GM12878 (cell line): ENCODE data around the gene CACNA1D. TPM values are rescaled to one million over a fixed set of nuclear protein-coding genes. Genes with fewer than 3 reads are reported as not detected.

Experiments
- ASH2L ChIP-seq: fragments of 300-600, 200-600 bp; sonication (generic); IDR thresholded peaks from 2 replicates; pipeline ENCODE4 v1.6.1; 2017; ENCODE audit warnings: low read depth, mild to moderate bottlenecking, borderline replicate concordance
- CBX5 ChIP-seq: sonication (generic); IDR thresholded peaks from 2 replicates; pipeline ENCODE4 v1.6.1; 2016; ENCODE audit warnings: low read depth, moderate library complexity, mild to moderate bottlenecking, inconsistent platforms
- E4F1 ChIP-seq: fragments of 450-650 bp; IDR thresholded peaks from 2 replicates; pipeline ENCODE4 v1.6.1; 2018; ENCODE audit warnings: borderline replicate concordance, mild to moderate bottlenecking; ENCODE audit not compliant: partially characterized antibody
- EP300 ChIP-seq, 2 experiments: fragments of 150-350 bp in 1 of 2; IDR thresholded peaks; 2 replicates each; pipeline ENCODE4 v1.6.1; 2011 to 2012; ENCODE audit warnings: low read depth in 2 of 2, low read length in 2 of 2, borderline replicate concordance in 1 of 2, improper control_type of control experiment in 1 of 2, inconsistent platforms in 1 of 2; ENCODE audit not compliant: control insufficient read depth in 1 of 2
- HSF1 ChIP-seq: fragments of 150-350 bp; IDR thresholded peaks from 2 replicates; pipeline ENCODE4 v1.6.1; 2014; ENCODE audit warnings: mild to moderate bottlenecking, low read depth, low read length
- MTA3 ChIP-seq: IDR thresholded peaks from 2 replicates; pipeline ENCODE4 v1.6.1; 2012; ENCODE audit warnings: low read length, inconsistent platforms, borderline replicate concordance
- NFYA ChIP-seq: IDR thresholded peaks from 2 replicates; pipeline ENCODE4 v1.6.1; 2011; ENCODE audit warnings: low read depth, mild to moderate bottlenecking, low read length, improper control_type of control experiment, borderline replicate concordance
- RELB ChIP-seq: fragments of 450-650 bp; IDR thresholded peaks from 2 replicates; pipeline ENCODE4 v1.6.1; 2017; ENCODE audit warnings: low read depth, mild to moderate bottlenecking, moderate library complexity
- ZBTB40 ChIP-seq: fragments of 450-650 bp; IDR thresholded peaks from 2 replicates; pipeline ENCODE4 v1.6.1; 2016; ENCODE audit warnings: mild to moderate bottlenecking, moderate library complexity, borderline replicate concordance
- polyA plus RNA-seq, 11 experiments: library from polyadenylated mRNA; depleted of rRNA in 4 of 11; unstranded in 6 of 11; stranded (reverse) in 5 of 11; fragments of >200 nt; fragmentation: Nextera tagmentation in 4 of 11; fragmentation: Illumina TruSeq in 1 of 11; extraction: Ambion mirVana in 4 of 11; extraction: Trizol in 1 of 11; gene quantifications; 1 replicate in 1 of 11; 2 replicates in 10 of 11; pipeline versions ENCODE4 v1.2.1 to v1.2.3, GENCODE V29; 2011 to 2016; ENCODE audit warnings: inconsistent platforms in 2 of 11, missing spikeins in 2 of 11, low read depth in 1 of 11
- total RNA-seq, 4 experiments: library from RNA; depleted of rRNA in 3 of 4; stranded (reverse); fragments of >200 nt in 3 of 4; fragmentation: Illumina TruSeq in 1 of 4; extraction: Trizol in 1 of 4; gene quantifications; 2 replicates each; pipeline versions ENCODE4 v1.2.1 to v1.2.3, GENCODE V29; 2013 to 2021

The CACNA1D gene
- total and polyA plus RNA-seq, 10 of the 15 experiments (the other 5 are each of a cell fraction or from before 2014, with no cell fraction given), result 0.21 to 24.4 (median 1.6) TPM

GRCh38 chr3:53711387-53711786, 217.0 kb downstream of the CACNA1D start (continued):
- TF ChIP-seq MTA3 (no peak), ZBTB40 (no peak), CBX5 (no peak), RELB (no peak), ASH2L (no peak), EP300 (IDR thresholded peaks at IDR 0.05; ENCODE audit: borderline replicate concordance in 1 of 2, control insufficient read depth in 1 of 2, low read depth in 2 of 2, low read length in 2 of 2) (no peak), E4F1 (no peak), NFYA (no peak), HSF1 (no peak)
